ENCODE results near the gene PDGFA. TPM values are rescaled to one million over a fixed set of nuclear protein-coding genes. Genes with fewer than 3 reads are reported as not detected.

PDGFA gene
- total RNA-seq, 1 experiment from 2014 or later, result 20.1 TPM

DNA sequence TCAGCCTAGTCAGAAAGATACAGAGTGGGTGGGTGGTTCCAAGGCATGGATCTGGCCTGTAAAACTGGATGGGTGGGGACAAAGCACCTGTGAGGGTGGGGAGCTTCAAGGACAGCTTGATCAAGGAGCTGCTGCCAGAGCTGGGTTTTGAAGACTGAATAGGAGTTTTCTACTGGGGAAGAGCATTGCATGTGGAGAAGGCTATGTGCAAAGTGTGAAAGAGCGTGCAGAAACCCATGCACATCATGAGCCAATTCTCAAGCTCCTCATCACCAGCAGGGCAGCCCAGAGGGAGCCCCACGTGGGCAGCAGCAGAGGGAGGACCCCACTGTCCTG lies 58.6 kb downstream of the PDGFA start:
- Mint-ChIP-seq H3K4me1 (ENCODE audit: insufficient read depth, unreplicated experiment) (peaks cover 9% of the 10 kb centered on the region), H3K4me3 (ENCODE audit: unreplicated experiment) (no peak overlapping the region), H3K9me3 (ENCODE audit: unreplicated experiment) (no peaks in the 10 kb centered on the region), H3K27ac (ENCODE audit: low read depth, unreplicated experiment) (no peak overlapping the region), H3K27me3 (ENCODE audit: insufficient read depth, unreplicated experiment) (peaks cover 10% of the 10 kb centered on the region), H3K36me3 (ENCODE audit: insufficient read depth, unreplicated experiment) (no peaks in the 10 kb centered on the region)
- DNase-seq (ENCODE audit: unreplicated experiment), result peak; percentile 30
- POLR2A ChIA-PET, result no interaction called here
- intact Hi-C loops (cut with micrococcal nuclease), result no loop called here
- no TSS peak for BruUV-seq (replicated peaks)
- TF ChIP-seq, protein P1, sequence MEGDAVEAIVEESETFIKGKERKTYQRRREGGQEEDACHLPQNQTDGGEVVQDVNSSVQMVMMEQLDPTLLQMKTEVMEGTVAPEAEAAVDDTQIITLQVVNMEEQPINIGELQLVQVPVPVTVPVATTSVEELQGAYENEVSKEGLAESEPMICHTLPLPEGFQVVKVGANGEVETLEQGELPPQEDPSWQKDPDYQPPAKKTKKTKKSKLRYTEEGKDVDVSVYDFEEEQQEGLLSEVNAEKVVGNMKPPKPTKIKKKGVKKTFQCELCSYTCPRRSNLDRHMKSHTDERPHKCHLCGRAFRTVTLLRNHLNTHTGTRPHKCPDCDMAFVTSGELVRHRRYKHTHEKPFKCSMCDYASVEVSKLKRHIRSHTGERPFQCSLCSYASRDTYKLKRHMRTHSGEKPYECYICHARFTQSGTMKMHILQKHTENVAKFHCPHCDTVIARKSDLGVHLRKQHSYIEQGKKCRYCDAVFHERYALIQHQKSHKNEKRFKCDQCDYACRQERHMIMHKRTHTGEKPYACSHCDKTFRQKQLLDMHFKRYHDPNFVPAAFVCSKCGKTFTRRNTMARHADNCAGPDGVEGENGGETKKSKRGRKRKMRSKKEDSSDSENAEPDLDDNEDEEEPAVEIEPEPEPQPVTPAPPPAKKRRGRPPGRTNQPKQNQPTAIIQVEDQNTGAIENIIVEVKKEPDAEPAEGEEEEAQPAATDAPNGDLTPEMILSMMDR (IDR thresholded peaks at IDR 0.05; ENCODE audit: unreplicated experiment), result no peak
- CTCF ChIA-PET, result no interaction called here

DNA sequence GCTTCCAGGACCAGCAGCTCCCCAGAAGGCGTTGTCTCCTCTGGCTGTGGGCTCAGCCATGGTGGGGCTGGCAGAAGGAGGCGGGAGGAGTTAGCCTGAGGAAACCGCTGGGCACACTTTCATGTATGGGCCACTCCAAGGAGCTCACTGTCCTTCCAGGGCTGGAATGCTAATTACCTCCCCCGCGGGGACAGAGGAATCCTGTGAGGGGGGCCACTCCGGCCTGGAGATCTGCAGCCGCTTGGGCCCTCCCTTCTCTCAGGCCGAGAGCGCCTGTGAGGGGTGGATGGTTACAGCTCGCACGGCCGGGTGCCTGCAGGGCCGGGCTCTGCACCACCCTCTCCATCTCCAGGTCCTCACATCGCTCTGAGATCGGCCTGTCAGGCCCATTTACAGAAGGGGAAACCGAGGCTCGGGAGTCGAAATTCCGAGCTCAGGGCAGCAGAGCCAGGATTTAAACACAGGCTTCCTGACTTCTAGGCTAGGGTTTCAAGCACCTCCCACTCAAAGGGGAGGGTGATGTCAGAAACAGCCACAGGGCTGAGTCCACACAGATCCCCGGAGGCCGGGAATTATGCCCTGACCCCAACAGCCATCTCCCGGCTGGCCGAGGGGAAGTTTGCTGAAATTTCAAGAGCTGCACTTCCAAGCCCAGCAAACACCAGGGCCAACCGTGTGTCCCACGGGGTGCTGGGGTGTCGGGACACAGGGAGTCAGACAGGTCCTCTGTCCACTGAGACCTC lies 59.1 kb downstream of the PDGFA start:
- TF ChIP-seq, protein P1 (IDR thresholded peaks at IDR 0.05; ENCODE audit: unreplicated experiment), result no peak
- peaks cover 9% of the 10 kb centered on the region for H3K4me1 Mint-ChIP-seq (ENCODE audit: insufficient read depth, unreplicated experiment)
- no peak overlapping the region for H3K27ac Mint-ChIP-seq (ENCODE audit: low read depth, unreplicated experiment)
- peak; percentile 39 for DNase-seq (ENCODE audit: unreplicated experiment)
- no TSS peak for BruUV-seq (replicated peaks)
- CTCF ChIA-PET, result interaction anchor here (0.6 kb wide), 2 partner anchors 36 to 382 kb away, joined by 3 to 6 read pairs; no protein-coding TSS in a partner anchor
- H3K9me3 Mint-ChIP-seq (ENCODE audit: unreplicated experiment), result no peaks in the 10 kb centered on the region
- peaks cover 10% of the 10 kb centered on the region for H3K27me3 Mint-ChIP-seq (ENCODE audit: insufficient read depth, unreplicated experiment)
- intact Hi-C loops (cut with micrococcal nuclease), result no loop called here
- POLR2A ChIA-PET, result no interaction called here
- no peaks in the 10 kb centered on the region for H3K36me3 Mint-ChIP-seq (ENCODE audit: insufficient read depth, unreplicated experiment)
- H3K4me3 Mint-ChIP-seq (ENCODE audit: unreplicated experiment), result no peak overlapping the region

DNA sequence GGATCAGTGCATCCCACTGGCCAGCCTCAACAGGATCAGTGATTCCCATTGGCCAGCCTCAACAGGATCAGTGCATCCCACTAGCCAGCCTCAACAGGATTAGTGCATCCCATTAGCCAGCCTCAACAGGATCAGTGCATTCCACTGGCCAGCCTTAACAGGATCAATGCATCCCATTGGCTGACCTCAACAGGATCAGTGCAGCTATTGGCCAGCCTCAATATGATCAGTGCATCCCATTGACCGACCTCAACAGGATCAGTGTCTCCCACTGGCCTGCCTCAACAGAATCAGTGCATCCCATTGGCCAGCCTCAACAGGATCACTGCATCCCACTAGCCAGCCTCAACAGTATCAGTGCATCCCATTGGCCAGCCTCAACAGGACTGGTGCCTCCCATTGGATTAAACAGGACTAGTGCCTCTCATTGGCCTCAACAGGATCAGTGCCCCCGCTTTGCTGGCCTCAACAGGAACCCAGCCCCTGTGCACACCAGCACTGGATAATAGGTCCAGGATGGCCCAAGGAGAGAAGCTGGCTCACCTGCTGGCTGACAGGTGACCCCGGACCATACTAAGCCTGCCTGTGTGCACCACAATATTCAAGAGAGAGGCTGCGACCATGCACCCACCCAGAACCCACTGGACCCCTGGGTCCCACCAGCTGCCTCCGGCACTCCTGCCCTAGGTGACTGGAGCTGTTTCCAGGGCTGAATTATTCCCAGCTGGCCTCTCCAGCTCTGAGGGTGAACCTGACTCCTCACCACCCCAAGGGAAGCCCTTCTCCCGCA lies 59.9 kb downstream of the PDGFA start:
- Mint-ChIP-seq H3K27ac (ENCODE audit: low read depth, unreplicated experiment) (no peak overlapping the region), H3K27me3 (ENCODE audit: insufficient read depth, unreplicated experiment) (peaks cover 10% of the 10 kb centered on the region), H3K4me3 (ENCODE audit: unreplicated experiment) (no peak overlapping the region), H3K36me3 (ENCODE audit: insufficient read depth, unreplicated experiment) (no peaks in the 10 kb centered on the region), H3K9me3 (ENCODE audit: unreplicated experiment) (no peaks in the 10 kb centered on the region), H3K4me1 (ENCODE audit: insufficient read depth, unreplicated experiment) (peaks cover 9% of the 10 kb centered on the region)
- no peak for DNase-seq (ENCODE audit: unreplicated experiment)
- ChIA-PET POLR2A (interaction anchor here (1.1 kb wide), 1 partner anchor 10 kb away, joined by 4 read pairs; no protein-coding TSS in a partner anchor), CTCF (interaction anchor here (0.6 kb wide), 1 partner anchor 383 kb away, joined by 6 read pairs; no protein-coding TSS in a partner anchor)
- intact Hi-C loops (cut with micrococcal nuclease), result no loop called here
- no TSS peak for BruUV-seq (replicated peaks)
- TF ChIP-seq, protein P1 (IDR thresholded peaks at IDR 0.05; ENCODE audit: unreplicated experiment), result no peak

DNA sequence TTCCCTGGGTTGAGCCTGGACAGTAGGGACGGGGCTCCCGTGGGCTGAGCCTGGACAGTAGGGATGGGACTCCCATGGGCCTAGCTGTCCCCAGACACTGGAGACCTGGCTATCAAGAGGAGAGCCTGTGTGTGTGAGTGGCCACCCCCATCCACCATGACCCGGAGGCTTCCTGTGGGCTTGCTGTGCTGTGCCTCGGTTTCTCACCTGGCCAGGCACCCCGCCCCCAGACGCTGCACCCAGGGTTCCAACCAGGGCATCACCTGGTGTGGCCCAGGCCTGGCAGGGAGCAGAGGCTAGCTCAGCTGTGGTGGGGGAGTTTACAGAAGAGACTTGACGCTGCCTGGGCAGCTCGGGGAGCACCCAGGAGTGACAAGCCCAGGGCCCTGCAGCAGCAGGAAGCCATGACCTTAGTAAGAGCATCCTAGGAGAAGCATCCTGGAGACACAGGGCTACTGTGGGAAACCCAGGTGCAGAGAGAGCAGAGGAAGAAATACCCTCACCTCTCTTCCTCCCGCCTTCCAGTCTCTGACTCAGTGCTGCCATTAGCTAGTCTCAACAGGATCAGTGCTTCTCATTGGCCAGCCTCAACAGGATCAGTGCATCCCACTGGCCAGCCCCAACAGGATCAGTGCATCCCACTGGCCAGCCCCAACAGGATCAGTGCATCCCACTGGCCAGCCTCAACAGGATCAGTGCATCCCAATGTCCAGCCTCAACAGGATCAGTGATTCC lies 61.0 kb downstream of the PDGFA start:
- no peak for DNase-seq (ENCODE audit: unreplicated experiment)

More for the DNA sequence above, 61.0 kb downstream of the PDGFA start:
- intact Hi-C loops (cut with micrococcal nuclease), result no loop called here
- no TSS peak for BruUV-seq (replicated peaks)
- peaks cover 10% of the 10 kb centered on the region for H3K27me3 Mint-ChIP-seq (ENCODE audit: insufficient read depth, unreplicated experiment)
- H3K36me3 Mint-ChIP-seq (ENCODE audit: insufficient read depth, unreplicated experiment), result no peaks in the 10 kb centered on the region
- TF ChIP-seq, protein P1 (IDR thresholded peaks at IDR 0.05; ENCODE audit: unreplicated experiment), result no peak
- no peak overlapping the region for H3K4me3 Mint-ChIP-seq (ENCODE audit: unreplicated experiment)
- H3K27ac Mint-ChIP-seq (ENCODE audit: low read depth, unreplicated experiment), result no peak overlapping the region
- CTCF ChIA-PET, result no interaction called here
- H3K4me1 Mint-ChIP-seq (ENCODE audit: insufficient read depth, unreplicated experiment), result peaks cover 9% of the 10 kb centered on the region
- POLR2A ChIA-PET, result interaction anchor here (1.1 kb wide), 1 partner anchor 9 kb away, joined by 4 read pairs; no protein-coding TSS in a partner anchor
- no peaks in the 10 kb centered on the region for H3K9me3 Mint-ChIP-seq (ENCODE audit: unreplicated experiment)
